Retinal pigment epithelial cell (primary cell): ENCODE results near the gene BCL2.

Experiments
- DNase-seq: peaks from one replicate; pipeline ENCODE4 v3.0.0-alpha.2; 2010; ENCODE audit warnings: low read depth
- H3K4me3 ChIP-seq: 2 replicates; pipeline ENCODE4 v1.5.1; 2011; ENCODE audit warnings: mild to moderate bottlenecking, low read length, control low read depth, moderate library complexity
- TF ChIP-seq, protein P1 (sequence below): conservative IDR thresholded peaks from 2 replicates; pipeline ENCODE4 v1.5.1; 2011; ENCODE audit warnings: low read depth, low read length, control low read depth, inconsistent platforms

The BCL2 gene

DNA sequence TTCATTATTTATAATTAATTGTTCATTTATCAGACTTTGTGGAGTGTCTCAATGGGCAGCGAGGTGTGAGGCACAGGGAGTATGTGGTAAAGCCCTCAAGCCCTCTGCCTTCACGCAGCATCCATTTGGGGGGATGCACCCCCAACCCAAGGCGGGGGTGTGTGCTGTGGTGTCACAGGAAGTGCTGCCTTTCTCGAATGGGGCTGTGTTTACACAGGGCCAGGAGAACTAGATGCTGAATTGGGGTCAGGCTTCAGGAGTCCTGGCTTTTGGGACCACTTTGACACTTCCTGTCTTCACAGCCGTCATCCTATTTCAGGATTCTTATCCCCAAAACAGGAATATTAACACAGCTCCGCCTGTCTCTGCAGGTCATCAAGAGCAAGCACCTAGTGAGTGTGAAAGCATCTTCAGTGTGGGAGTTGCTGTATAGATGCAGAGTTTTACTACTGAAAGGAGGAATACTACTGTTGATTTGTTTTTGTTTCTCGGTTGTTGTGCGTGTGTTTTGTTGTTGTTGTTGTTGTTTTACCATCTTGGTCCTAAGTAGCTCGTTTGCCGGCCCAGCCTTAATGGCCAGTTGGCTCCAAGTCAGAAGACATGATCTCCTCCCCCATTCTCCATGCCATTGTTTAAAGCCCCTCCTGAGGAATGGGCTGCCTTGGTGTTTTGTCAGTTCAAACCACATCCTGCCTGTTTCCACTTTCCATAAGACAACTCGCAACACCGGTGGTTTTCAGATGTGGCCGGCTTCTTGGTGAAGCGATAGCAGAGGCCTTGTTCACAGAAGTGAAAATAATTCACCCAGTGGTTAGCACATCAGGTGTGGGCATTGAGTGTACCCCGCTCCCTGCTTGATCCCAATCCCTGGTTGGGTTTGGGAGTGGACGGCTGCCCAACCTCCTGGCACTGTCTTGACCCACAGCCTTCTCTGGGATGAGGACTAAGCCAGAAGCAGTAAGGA is 221.3 kb downstream of the BCL2 start:
- TF ChIP-seq, protein P1, sequence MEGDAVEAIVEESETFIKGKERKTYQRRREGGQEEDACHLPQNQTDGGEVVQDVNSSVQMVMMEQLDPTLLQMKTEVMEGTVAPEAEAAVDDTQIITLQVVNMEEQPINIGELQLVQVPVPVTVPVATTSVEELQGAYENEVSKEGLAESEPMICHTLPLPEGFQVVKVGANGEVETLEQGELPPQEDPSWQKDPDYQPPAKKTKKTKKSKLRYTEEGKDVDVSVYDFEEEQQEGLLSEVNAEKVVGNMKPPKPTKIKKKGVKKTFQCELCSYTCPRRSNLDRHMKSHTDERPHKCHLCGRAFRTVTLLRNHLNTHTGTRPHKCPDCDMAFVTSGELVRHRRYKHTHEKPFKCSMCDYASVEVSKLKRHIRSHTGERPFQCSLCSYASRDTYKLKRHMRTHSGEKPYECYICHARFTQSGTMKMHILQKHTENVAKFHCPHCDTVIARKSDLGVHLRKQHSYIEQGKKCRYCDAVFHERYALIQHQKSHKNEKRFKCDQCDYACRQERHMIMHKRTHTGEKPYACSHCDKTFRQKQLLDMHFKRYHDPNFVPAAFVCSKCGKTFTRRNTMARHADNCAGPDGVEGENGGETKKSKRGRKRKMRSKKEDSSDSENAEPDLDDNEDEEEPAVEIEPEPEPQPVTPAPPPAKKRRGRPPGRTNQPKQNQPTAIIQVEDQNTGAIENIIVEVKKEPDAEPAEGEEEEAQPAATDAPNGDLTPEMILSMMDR: no peak
- no peak for DNase-seq
- H3K4me3 ChIP-seq: no peak overlapping the region

DNA sequence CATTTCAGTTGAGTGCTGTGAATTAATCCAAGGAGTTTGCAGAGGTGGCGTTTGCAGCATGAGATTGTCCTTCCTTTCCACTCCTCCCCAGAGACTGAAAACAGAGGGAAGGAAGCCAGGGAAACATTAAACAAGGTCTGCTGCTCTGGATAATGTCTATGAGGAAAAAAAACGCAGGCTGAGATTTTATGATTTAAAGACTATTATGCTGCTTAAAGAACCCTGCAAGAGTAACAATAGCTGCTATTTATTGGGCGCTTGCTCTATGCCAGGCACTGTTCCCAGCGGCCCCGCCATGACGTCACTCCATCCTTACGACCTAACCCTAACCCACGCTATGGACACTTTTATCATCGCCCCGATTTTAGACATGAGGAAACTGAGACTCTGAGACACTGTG is 222.4 kb downstream of the BCL2 start:
- DNase-seq: no peak
- TF ChIP-seq, protein P1: no peak
- H3K4me3 ChIP-seq: no peak overlapping the region

DNA sequence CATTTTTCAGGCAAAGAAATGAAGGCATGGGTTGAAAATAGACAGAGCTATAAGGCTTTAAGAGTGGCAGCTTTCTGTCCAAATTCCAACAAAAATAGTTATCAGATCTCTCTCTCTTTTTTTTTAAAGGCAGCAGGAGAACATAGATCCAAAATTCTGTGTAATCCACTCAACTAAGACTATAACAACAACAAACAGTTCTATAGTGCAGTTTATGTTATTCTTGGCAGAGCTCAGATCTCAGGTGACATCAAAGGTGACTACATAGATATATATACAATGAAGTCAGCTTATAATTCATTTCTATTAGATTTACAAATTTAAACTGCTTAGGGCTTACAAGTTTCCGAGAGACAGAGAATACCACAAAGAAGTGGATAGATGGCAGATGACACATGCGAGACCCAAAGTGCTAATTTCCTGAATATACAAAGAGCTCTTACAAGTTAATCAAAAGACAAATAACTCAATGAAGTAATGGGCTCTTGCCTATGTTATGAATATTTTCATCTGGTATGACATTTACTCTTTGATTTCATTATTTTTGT is 223.2 kb downstream of the BCL2 start:
- no peak overlapping the region for H3K4me3 ChIP-seq
- TF ChIP-seq, protein P1: no peak
- DNase-seq: no peak

DNA sequence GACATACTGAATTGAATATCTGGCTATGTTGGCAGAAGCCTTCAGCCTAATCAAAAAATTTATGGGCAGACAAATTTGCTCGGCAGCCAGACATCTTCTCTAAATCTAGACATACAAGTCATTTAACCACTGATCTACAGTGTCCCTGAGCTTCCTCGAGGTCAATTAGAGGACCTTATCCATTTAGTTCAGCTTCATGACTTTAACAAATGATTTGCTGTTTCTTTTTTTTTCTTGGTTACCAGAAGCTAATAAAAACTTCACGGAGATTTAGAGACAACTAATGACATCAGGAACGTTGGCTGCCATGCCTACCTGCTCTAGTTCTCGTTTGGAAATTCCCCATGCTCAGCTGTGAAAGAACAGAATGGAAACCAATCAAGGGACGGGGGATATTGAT is 223.8 kb downstream of the BCL2 start:
- TF ChIP-seq, protein P1: no peak
- H3K4me3 ChIP-seq: no peak overlapping the region
- no peak for DNase-seq

DNA sequence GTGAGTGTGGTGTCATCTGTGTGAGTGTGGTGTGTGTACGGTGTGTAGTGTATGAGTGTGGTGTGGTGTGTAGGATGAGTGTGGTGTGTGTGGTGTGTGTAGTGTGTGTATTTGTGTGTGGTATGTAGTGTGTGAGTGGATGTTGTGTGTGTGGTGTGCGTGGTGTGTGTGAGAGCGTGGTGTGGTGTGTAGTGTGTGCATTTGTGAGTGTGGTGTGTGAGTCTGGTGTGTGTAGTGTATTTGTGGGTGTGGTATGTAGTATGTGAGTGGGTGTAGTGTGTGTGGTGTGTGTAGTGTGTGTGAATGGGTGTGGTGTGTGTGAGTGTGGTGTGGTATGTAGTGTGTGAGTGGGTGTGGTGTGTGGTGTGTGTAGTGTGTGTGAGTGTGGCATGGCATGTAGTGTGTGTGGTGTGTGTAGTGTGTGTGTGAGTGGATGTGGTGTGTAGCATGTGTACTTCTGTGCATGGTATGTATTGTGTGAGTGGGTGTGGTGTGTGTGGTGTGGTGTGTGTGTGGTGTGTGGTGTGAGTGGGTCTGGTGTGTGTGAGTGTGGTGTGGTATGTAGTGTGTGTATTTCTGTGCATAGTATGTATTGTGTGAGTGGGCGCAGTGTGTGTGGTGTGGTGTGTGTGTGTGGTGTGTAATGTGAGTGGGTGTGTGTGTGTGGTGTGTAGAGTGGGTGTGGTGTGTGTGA is 227.8 kb downstream of the BCL2 start:
- DNase-seq: no peak
- H3K4me3 ChIP-seq: no peak overlapping the region
- TF ChIP-seq, protein P1: no peak

DNA sequence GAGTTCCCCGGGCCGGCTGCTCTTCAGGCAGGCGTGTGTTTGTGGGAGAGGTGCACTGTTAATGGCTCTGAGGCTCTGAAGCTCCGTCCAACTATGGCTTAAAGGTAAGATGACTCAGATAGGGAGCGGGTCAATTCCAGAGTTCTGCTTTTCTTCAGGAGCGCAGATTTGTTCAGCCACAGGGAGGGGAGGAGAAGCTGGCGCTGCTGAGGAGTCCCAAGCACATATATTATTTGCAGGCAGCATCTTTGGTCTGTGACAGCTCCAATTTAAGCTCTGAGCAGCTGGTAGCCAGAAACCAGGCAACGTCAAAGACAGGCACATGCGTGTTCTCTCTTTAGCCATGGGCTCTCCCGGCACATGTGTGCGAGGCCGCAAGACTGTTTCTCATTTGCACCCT is 229.2 kb downstream of the BCL2 start:
- TF ChIP-seq, protein P1: no peak
- no peak overlapping the region for H3K4me3 ChIP-seq
- no peak for DNase-seq
